GM20000 (cell line): ENCODE measurements around the gene HS3ST3B1.

Source experiments
- DNase-seq: peaks from one replicate; pipeline ENCODE4 v3.0.0; 2012; ENCODE audit warnings: low spot score
- TF ChIP-seq, protein P1 (sequence below): IDR thresholded peaks from 2 replicates; pipeline ENCODE4 v1.5.1; 2012; ENCODE audit warnings: mild to moderate bottlenecking, control low read depth; ENCODE audit errors: extremely low read depth, missing control alignments

Gene HS3ST3B1

DNA sequence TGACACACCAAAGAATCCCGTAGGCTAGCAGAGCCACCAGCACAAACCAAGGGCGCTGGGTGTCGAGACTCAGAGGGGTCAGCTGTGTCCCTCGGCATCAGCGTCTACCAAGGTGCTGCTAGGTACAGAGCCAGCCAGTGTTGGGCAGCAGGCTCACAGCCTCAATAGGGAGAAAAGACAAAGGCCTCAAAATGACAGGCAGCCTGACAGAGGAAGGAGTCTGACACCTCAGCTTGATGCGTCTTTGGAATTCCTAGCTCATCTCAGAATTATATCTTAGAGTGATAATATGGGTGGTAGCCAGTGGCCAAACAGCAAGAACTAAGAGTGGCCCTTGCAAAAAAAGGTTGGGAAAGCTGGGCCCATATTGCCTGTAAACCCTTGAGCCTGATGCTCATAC lies 45.9 kb downstream of the HS3ST3B1 start:
- TF ChIP-seq, protein P1, sequence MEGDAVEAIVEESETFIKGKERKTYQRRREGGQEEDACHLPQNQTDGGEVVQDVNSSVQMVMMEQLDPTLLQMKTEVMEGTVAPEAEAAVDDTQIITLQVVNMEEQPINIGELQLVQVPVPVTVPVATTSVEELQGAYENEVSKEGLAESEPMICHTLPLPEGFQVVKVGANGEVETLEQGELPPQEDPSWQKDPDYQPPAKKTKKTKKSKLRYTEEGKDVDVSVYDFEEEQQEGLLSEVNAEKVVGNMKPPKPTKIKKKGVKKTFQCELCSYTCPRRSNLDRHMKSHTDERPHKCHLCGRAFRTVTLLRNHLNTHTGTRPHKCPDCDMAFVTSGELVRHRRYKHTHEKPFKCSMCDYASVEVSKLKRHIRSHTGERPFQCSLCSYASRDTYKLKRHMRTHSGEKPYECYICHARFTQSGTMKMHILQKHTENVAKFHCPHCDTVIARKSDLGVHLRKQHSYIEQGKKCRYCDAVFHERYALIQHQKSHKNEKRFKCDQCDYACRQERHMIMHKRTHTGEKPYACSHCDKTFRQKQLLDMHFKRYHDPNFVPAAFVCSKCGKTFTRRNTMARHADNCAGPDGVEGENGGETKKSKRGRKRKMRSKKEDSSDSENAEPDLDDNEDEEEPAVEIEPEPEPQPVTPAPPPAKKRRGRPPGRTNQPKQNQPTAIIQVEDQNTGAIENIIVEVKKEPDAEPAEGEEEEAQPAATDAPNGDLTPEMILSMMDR = no peak
- DNase-seq = no peak

DNA sequence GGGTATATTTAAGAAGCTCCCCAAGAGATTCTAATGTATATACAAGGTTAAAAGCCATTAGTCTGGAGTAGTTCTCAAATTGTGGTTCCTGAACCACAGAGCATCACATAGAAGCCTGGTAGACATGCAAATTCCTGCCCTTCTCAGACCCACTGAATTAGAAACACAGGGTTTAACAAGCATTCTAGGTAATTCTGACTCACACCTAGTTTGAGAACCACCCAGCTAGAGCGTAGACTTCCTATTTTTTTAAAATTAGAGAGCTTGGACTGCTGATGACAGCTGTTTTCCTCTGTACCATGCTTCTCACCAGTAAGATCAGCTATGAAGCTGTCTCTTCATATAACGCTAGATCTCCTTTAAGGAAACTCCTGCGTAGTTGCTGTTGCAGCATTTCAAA lies 50.6 kb downstream of the HS3ST3B1 start:
- TF ChIP-seq, protein P1 = no peak
- no peak for DNase-seq

DNA sequence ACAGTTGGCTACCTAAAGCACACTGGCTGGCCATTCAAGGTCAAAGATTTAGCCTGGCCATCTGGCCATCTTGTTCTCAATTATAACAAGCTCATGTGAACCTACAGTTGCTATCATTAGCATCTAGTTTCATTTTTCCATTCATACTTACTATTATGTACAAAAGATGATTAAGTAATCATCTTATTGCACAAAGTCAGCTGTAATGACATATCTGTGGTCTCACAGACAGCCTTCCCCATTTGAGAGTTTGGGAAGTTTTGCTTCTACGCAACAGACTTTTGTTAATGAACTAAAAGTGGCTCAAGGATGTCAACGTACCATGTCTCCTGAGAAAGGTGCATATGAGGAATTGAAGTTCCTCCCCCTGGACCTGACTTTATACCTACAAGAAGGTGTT lies 51.3 kb downstream of the HS3ST3B1 start:
- TF ChIP-seq, protein P1 = no peak
- no peak for DNase-seq

DNA sequence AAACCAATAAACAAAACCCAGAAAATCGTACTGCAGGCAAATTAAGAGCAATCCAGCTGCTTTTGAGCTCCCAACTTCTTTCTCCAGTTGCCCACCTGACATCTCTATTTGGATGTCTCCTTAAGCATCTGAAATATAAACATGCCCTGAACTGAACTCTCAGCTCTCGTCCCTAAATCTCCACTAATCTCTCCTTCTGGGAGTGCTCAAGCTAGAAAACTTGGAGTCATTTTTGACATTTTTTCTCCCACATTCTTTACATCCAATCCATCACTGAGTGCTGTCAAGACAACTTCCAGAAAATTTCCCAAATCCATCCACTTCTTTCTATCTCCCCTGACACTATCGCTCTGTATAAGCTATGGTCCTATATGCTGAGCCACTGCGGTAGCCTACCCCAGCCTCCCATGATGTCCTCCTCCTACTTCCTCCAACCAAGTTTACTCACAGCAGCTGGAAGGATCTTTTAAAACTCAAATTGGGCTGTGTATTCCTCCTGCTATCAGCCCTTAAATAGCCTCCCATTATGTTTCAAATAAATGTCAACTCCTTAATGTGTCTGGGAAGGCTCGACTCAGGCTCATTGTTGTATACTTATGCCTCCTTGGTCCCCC lies 53.1 kb downstream of the HS3ST3B1 start:
- no peak for DNase-seq
- TF ChIP-seq, protein P1 = no peak

DNA sequence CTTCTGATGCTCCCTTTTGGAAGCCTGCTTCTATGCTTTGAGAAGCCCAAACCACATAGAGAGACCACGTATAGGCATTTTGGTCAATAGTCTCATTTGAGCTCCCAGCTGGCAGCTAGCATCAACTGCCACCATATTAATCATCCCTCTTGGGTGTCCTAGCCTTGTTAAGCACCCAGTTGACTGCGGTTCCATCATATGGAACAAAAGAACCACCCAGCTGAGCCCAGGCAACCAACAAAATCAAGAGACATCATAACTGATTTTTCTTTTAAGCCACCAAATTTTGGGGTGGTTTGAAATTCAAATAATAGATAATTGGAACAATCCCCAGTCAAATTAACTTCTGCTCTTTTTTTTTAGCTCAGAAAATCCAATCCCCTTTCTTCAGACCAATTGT lies 53.9 kb downstream of the HS3ST3B1 start:
- TF ChIP-seq, protein P1 = no peak
- DNase-seq = no peak

DNA sequence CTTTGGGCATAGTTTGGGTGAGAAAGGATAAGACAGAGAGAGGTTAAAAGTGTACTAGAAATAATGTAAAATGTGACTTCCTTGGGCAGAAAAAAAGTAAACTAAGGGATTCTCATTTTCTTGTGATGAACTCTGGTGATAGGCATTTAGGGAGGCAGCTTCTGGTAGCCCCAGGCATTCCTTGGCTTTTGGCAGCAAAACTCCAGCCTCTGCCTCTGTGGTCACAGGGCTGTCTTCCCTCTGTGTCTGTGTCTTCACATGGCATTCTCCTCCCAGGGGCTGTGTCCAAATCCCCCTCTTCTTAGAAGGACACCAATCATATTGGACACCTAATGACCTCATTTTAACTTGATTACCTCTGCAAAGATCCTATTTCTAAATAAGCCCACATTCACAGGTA lies 54.7 kb downstream of the HS3ST3B1 start:
- TF ChIP-seq, protein P1 = no peak
- DNase-seq = no peak

DNA sequence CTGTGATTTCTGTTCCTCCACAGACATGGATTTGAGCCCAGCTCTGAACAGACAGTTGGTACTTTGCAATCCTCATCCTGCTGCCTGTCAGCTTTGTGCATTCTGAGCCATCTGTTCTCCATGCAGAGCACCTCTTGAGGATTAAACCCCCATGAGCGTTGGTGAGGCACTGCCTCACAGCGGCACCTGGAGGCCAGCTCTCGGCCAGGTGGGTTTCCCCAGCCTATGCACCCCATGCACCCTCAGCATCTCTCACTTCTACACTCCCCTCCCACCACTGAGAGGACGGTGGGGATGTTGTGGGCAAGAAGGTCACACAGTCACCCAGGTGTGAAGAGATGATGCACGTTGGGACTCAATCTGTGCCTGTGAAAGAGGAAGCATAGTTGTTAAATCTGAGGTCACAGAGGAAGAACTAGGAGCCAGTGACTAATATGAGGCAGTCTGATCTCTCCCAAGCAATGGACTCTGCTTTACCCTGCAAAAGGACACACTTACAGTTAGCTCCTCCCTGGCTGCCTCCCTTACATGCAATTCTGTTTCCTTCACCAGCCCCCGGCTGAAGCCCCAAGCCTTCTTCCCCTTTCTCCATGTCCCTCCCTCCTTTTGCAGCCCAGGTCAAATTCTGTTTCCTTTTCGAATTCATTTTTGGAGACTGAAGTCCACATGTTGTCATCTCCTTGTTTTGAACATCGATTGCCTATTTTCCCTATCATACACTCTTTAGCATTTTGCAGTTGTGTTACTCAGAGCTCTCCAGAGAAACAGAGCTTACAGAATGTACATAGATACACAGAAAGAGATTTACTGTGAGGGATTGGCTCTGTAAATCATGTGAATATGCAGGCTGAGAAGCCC lies 58.5 kb downstream of the HS3ST3B1 start:
- TF ChIP-seq, protein P1 = peak; percentile 38
- peak; percentile 57 for DNase-seq
